ENCODE data around the gene CCL4.
"Not testable (repeated sequence)": the region's sequence is repeated elsewhere in the genome, so short reads cannot be mapped to it uniquely, and the experiment has no call there.

CCL4 gene

GRCh38 chr17:36071751-36072150 is 31.9 kb upstream of the CCL4 start:
- no peak overlapping the region for H3K4me3 ChIP-seq (ENCODE audit: low read depth in 1 of 2, low read length in 2 of 2)
- no peaks in the 10 kb centered on the region for H3K36me3 ChIP-seq (ENCODE audit: control insufficient read depth in 1 of 2, insufficient read depth in 2 of 2, low read length in 2 of 2)
- no peaks in the 10 kb centered on the region for H3K27me3 ChIP-seq (ENCODE audit: low read depth, low read length)
- H3K4me1 ChIP-seq (ENCODE audit: control insufficient read depth in 1 of 2, insufficient read depth in 2 of 2, low read length in 2 of 2) = no peaks in the 10 kb centered on the region
- H3K9me3 ChIP-seq (ENCODE audit: control insufficient read depth in 1 of 2, low read length in 2 of 2) = peaks cover 0 to under 1% of the 10 kb centered on the region in 2 donors
- H3K27ac ChIP-seq (ENCODE audit: low read length) = no peak overlapping the region

GRCh38 chr17:36072431-36073121 is 31.1 kb upstream of the CCL4 start:
- no peaks in the 10 kb centered on the region for H3K36me3 ChIP-seq (ENCODE audit: control insufficient read depth in 1 of 2, insufficient read depth in 2 of 2, low read length in 2 of 2)
- no peak overlapping the region for H3K27ac ChIP-seq (ENCODE audit: low read length)

GRCh38 chr17:36074365-36074764 is 29.3 kb upstream of the CCL4 start:
- Histone ChIP-seq H3K4me3 (ENCODE audit: low read depth in 1 of 2, low read length in 2 of 2) (no peak overlapping the region), H3K27ac (ENCODE audit: low read length) (no peak overlapping the region), H3K9me3 (ENCODE audit: control insufficient read depth in 1 of 2, low read length in 2 of 2) (peaks cover 6 to 9% of the 10 kb centered on the region in 2 donors)

More at GRCh38 chr17:36072431-36073121, 31.1 kb upstream of the CCL4 start:
- Histone ChIP-seq H3K27me3 (ENCODE audit: low read depth, low read length) (no peaks in the 10 kb centered on the region), H3K9me3 (ENCODE audit: control insufficient read depth in 1 of 2, low read length in 2 of 2) (peaks cover 6 to 9% of the 10 kb centered on the region in 2 donors), H3K4me3 (ENCODE audit: low read depth in 1 of 2, low read length in 2 of 2) (no peak overlapping the region), H3K4me1 (ENCODE audit: control insufficient read depth in 1 of 2, insufficient read depth in 2 of 2, low read length in 2 of 2) (no peaks in the 10 kb centered on the region)

GRCh38 chr17:36081681-36082471 is 21.8 kb upstream of the CCL4 start:
- H3K27ac ChIP-seq (ENCODE audit: low read length) = peak overlapping the region; percentile 45

More at GRCh38 chr17:36074365-36074764, 29.3 kb upstream of the CCL4 start:
- no peaks in the 10 kb centered on the region for H3K36me3 ChIP-seq (ENCODE audit: control insufficient read depth in 1 of 2, insufficient read depth in 2 of 2, low read length in 2 of 2)
- no peaks in the 10 kb centered on the region for H3K4me1 ChIP-seq (ENCODE audit: control insufficient read depth in 1 of 2, insufficient read depth in 2 of 2, low read length in 2 of 2)
- H3K27me3 ChIP-seq (ENCODE audit: low read depth, low read length) = no peaks in the 10 kb centered on the region

GRCh38 chr17:36082482-36083120 is 21.0 kb upstream of the CCL4 start:
- not testable (repeated sequence) for H3K36me3 ChIP-seq (ENCODE audit: control insufficient read depth in 1 of 2, insufficient read depth in 2 of 2, low read length in 2 of 2); H3K27me3 ChIP-seq (ENCODE audit: low read depth, low read length); H3K4me3 ChIP-seq (ENCODE audit: low read depth in 1 of 2, low read length in 2 of 2); H3K9me3 ChIP-seq (ENCODE audit: control insufficient read depth in 1 of 2, low read length in 2 of 2); H3K4me1 ChIP-seq (ENCODE audit: control insufficient read depth in 1 of 2, insufficient read depth in 2 of 2, low read length in 2 of 2)
- peak overlapping the region; percentile 45 for H3K27ac ChIP-seq (ENCODE audit: low read length)

More at GRCh38 chr17:36081681-36082471, 21.8 kb upstream of the CCL4 start:
- H3K27me3 ChIP-seq (ENCODE audit: low read depth, low read length); H3K4me1 ChIP-seq (ENCODE audit: control insufficient read depth in 1 of 2, insufficient read depth in 2 of 2, low read length in 2 of 2); H3K9me3 ChIP-seq (ENCODE audit: control insufficient read depth in 1 of 2, low read length in 2 of 2); H3K4me3 ChIP-seq (ENCODE audit: low read depth in 1 of 2, low read length in 2 of 2); H3K36me3 ChIP-seq (ENCODE audit: control insufficient read depth in 1 of 2, insufficient read depth in 2 of 2, low read length in 2 of 2): not testable (repeated sequence)

GRCh38 chr17:36083691-36084090 is 19.9 kb upstream of the CCL4 start:
- not testable (repeated sequence) for H3K4me3 ChIP-seq (ENCODE audit: low read depth in 1 of 2, low read length in 2 of 2); H3K4me1 ChIP-seq (ENCODE audit: control insufficient read depth in 1 of 2, insufficient read depth in 2 of 2, low read length in 2 of 2); H3K9me3 ChIP-seq (ENCODE audit: control insufficient read depth in 1 of 2, low read length in 2 of 2); H3K27me3 ChIP-seq (ENCODE audit: low read depth, low read length); H3K36me3 ChIP-seq (ENCODE audit: control insufficient read depth in 1 of 2, insufficient read depth in 2 of 2, low read length in 2 of 2); H3K27ac ChIP-seq (ENCODE audit: low read length)

GRCh38 chr17:36085765-36086164 is 17.9 kb upstream of the CCL4 start:
- Histone ChIP-seq H3K36me3 (ENCODE audit: control insufficient read depth in 1 of 2, insufficient read depth in 2 of 2, low read length in 2 of 2) (no peaks in the 10 kb centered on the region), H3K27me3 (ENCODE audit: low read depth, low read length) (no peaks in the 10 kb centered on the region), H3K9me3 (ENCODE audit: control insufficient read depth in 1 of 2, low read length in 2 of 2) (no peaks in the 10 kb centered on the region), H3K4me3 (ENCODE audit: low read depth in 1 of 2, low read length in 2 of 2) (no peak overlapping the region), H3K27ac (ENCODE audit: low read length) (no peak overlapping the region), H3K4me1 (ENCODE audit: control insufficient read depth in 1 of 2, insufficient read depth in 2 of 2, low read length in 2 of 2) (peaks cover 0 to 4% of the 10 kb centered on the region in 2 donors)

- no peak overlapping the region for H3K27ac ChIP-seq (ENCODE audit: low read length)
- H3K27me3 ChIP-seq (ENCODE audit: low read depth, low read length) = no peaks in the 10 kb centered on the region
- no peaks in the 10 kb centered on the region for H3K9me3 ChIP-seq (ENCODE audit: control insufficient read depth in 1 of 2, low read length in 2 of 2)
- no peak overlapping the region for H3K4me3 ChIP-seq (ENCODE audit: low read depth in 1 of 2, low read length in 2 of 2)
- no peaks in the 10 kb centered on the region for H3K36me3 ChIP-seq (ENCODE audit: control insufficient read depth in 1 of 2, insufficient read depth in 2 of 2, low read length in 2 of 2)
- H3K4me1 ChIP-seq (ENCODE audit: control insufficient read depth in 1 of 2, insufficient read depth in 2 of 2, low read length in 2 of 2) = peaks cover 0 to 4% of the 10 kb centered on the region in 2 donors
Measured at GRCh38 chr17:36086791-36087190, 16.8 kb upstream of the CCL4 start.

- H3K36me3 ChIP-seq (ENCODE audit: control insufficient read depth in 1 of 2, insufficient read depth in 2 of 2, low read length in 2 of 2); H3K27me3 ChIP-seq (ENCODE audit: low read depth, low read length); H3K27ac ChIP-seq (ENCODE audit: low read length): not testable (repeated sequence)
Measured at GRCh38 chr17:36087471-36087870, 16.2 kb upstream of the CCL4 start.

GRCh38 chr17:36087897-36088572 is 15.6 kb upstream of the CCL4 start:
- H3K27me3 ChIP-seq (ENCODE audit: low read depth, low read length); H3K9me3 ChIP-seq (ENCODE audit: control insufficient read depth in 1 of 2, low read length in 2 of 2); H3K36me3 ChIP-seq (ENCODE audit: control insufficient read depth in 1 of 2, insufficient read depth in 2 of 2, low read length in 2 of 2); H3K27ac ChIP-seq (ENCODE audit: low read length); H3K4me3 ChIP-seq (ENCODE audit: low read depth in 1 of 2, low read length in 2 of 2); H3K4me1 ChIP-seq (ENCODE audit: control insufficient read depth in 1 of 2, insufficient read depth in 2 of 2, low read length in 2 of 2): not testable (repeated sequence)

More at GRCh38 chr17:36087471-36087870, 16.2 kb upstream of the CCL4 start:
- not testable (repeated sequence) for H3K4me3 ChIP-seq (ENCODE audit: low read depth in 1 of 2, low read length in 2 of 2); H3K4me1 ChIP-seq (ENCODE audit: control insufficient read depth in 1 of 2, insufficient read depth in 2 of 2, low read length in 2 of 2); H3K9me3 ChIP-seq (ENCODE audit: control insufficient read depth in 1 of 2, low read length in 2 of 2)
